Nephron progenitor cell (in vitro differentiated cells): ENCODE measurements around the gene FAM170B.

Source experiments
- DNase-seq: peaks from one replicate; pipeline ENCODE4 v3.0.0; 2021
- H3K27ac Mint-ChIP-seq: 2 replicates; pipeline ENCODE4 v1.8.0; 2021; ENCODE audit warnings: mild to moderate bottlenecking, moderate library complexity, mixed read lengths
- H3K27me3 Mint-ChIP-seq: 2 replicates; pipeline ENCODE4 v1.8.0; 2021; ENCODE audit warnings: mild to moderate bottlenecking, low read depth, mixed read lengths; ENCODE audit not compliant: poor library complexity
- H3K36me3 Mint-ChIP-seq: 2 replicates; pipeline ENCODE4 v1.8.0; 2021; ENCODE audit warnings: low read depth, mixed read lengths
- H3K4me1 Mint-ChIP-seq: 2 replicates; pipeline ENCODE4 v1.8.0; 2021; ENCODE audit warnings: mixed read lengths
- H3K4me3 Mint-ChIP-seq: 2 replicates; pipeline ENCODE4 v1.8.0; 2021; ENCODE audit warnings: mild to moderate bottlenecking, moderate library complexity, mixed read lengths
- H3K9me3 Mint-ChIP-seq: 2 replicates; pipeline ENCODE4 v1.8.0; 2021; ENCODE audit warnings: mild to moderate bottlenecking, moderate library complexity, mixed read lengths
- TF ChIP-seq, protein P1 (sequence below): fragments of 200-600 bp; sonication (generic); IDR thresholded peaks from 2 replicates; pipeline ENCODE4 v1.5.0; 2021; ENCODE audit warnings: antibody characterized with exemption

The FAM170B gene

DNA sequence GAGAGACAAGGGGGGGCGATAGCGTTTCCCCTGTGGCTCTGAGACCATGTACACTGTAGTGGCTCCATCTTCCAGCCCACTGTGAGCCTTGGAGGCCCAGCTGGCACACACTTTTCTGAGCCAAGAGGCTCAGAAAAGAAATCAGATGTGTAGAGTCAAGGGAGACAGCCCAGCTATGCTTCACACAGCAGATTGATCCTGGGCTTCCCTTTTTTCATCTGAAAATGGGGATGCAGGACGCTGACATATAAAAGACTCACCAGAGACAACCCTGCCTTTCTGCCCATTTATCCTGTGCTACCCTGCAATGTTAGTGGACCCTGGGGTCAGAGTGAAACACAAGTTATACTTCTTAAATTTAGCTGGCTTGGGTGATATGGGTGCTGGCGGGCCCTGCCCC lies 40.0 kb upstream of the FAM170B start:
- no peak for DNase-seq
- Mint-ChIP-seq H3K4me3 (no peak overlapping the region), H3K9me3 (no peaks in the 10 kb centered on the region), H3K4me1 (peaks cover 18% of the 10 kb centered on the region), H3K27me3 (peaks cover 19% of the 10 kb centered on the region), H3K36me3 (no peaks in the 10 kb centered on the region), H3K27ac (no peak overlapping the region)
- TF ChIP-seq, protein P1, sequence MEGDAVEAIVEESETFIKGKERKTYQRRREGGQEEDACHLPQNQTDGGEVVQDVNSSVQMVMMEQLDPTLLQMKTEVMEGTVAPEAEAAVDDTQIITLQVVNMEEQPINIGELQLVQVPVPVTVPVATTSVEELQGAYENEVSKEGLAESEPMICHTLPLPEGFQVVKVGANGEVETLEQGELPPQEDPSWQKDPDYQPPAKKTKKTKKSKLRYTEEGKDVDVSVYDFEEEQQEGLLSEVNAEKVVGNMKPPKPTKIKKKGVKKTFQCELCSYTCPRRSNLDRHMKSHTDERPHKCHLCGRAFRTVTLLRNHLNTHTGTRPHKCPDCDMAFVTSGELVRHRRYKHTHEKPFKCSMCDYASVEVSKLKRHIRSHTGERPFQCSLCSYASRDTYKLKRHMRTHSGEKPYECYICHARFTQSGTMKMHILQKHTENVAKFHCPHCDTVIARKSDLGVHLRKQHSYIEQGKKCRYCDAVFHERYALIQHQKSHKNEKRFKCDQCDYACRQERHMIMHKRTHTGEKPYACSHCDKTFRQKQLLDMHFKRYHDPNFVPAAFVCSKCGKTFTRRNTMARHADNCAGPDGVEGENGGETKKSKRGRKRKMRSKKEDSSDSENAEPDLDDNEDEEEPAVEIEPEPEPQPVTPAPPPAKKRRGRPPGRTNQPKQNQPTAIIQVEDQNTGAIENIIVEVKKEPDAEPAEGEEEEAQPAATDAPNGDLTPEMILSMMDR, result no peak

GRCh38 chr10:49173201-49173772 lies 39.5 kb upstream of the FAM170B start:
- Mint-ChIP-seq H3K4me3 (no peak overlapping the region), H3K27ac (no peak overlapping the region)

GRCh38 chr10:49172777-49173132 lies 38.9 kb upstream of the FAM170B start:
- TF ChIP-seq, protein P1, result no peak
- no peaks in the 10 kb centered on the region for H3K9me3 Mint-ChIP-seq
- no peak overlapping the region for H3K27ac Mint-ChIP-seq
- H3K27me3 Mint-ChIP-seq, result peaks cover 19% of the 10 kb centered on the region
- H3K36me3 Mint-ChIP-seq, result no peaks in the 10 kb centered on the region
- no peak for DNase-seq
- no peak overlapping the region for H3K4me3 Mint-ChIP-seq
- peaks cover 22% of the 10 kb centered on the region for H3K4me1 Mint-ChIP-seq

More at GRCh38 chr10:49173201-49173772, 39.5 kb upstream of the FAM170B start:
- Mint-ChIP-seq H3K4me1 (peaks cover 19% of the 10 kb centered on the region), H3K36me3 (no peaks in the 10 kb centered on the region), H3K27me3 (peaks cover 19% of the 10 kb centered on the region), H3K9me3 (no peaks in the 10 kb centered on the region)
- TF ChIP-seq, protein P1, result no peak
- no peak for DNase-seq

DNA sequence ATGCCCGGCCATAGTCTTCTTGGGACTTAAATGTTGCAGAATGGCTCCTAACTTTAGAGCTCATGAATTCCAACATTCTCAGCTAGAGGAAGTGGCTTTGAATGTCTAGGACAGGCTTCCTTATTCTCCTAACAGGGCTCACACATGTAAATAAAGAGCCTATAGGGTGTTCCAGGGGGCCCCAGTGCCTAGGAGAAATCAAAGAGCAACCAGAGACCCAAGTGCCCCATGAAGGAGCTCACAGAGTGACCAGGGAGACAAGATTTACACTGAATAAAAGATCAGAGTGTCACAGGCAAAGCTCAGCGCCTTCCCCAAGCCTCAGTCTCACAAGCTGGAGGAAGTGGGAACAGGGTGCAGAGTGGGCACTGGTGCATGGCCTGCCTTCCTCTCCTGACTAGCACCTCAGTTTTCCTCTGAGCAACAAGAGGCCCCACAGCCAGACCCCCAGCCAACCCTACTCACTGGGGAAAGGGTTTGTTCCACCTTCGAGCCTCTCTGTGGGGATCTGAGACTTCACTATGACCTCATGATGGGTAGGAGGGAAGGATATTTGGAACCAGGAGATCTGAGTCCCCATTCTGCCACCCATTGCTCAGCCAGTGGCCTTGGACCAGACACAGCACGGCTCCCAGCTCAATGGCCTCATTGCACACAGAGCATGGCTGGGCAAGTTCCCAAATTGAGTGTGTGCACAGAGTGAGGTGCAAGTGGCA lies 38.4 kb upstream of the FAM170B start:
- no peaks in the 10 kb centered on the region for H3K9me3 Mint-ChIP-seq
- peaks cover 21% of the 10 kb centered on the region for H3K4me1 Mint-ChIP-seq
- no peak for DNase-seq
- no peak overlapping the region for H3K4me3 Mint-ChIP-seq
- TF ChIP-seq, protein P1, result no peak
- H3K36me3 Mint-ChIP-seq, result no peaks in the 10 kb centered on the region
- no peak overlapping the region for H3K27ac Mint-ChIP-seq
- peaks cover 16% of the 10 kb centered on the region for H3K27me3 Mint-ChIP-seq

DNA sequence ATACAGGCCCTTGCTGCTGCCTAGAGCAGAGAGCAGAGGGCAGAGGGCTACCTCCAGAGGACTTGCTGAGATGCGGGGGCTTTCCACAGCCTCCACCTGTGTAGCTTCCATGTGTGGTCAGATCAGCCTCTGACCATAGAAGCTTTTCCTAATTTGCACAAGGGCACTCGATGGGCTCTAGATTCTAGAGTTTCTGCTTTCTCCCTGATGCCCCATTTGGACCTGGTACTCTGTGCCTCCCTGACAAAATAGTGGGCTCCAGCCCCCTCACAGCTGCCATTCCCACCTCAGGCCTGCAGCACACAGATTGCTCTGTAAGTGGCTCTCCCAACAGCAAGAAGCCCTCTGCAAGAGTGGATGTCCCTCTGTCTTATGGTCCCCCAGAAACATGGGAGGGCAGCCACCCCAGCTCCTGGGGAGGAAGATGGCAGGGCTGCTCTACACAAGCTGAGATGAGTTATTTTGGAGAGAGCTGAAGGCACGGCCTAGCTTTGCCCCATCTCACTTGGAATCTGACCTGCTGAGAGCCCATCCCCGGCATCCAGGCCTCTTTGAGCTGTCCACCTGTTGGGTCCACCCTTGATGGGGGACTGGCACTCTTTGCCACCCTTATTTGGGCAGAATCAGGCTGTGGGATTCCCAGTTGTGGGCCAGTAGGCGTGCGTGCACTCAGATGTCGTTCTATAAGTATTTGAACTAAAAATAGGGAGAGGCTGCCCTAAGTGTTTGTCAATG lies 37.7 kb upstream of the FAM170B start:
- H3K27me3 Mint-ChIP-seq, result peaks cover 16% of the 10 kb centered on the region
- H3K27ac Mint-ChIP-seq, result no peak overlapping the region
- no peaks in the 10 kb centered on the region for H3K36me3 Mint-ChIP-seq
- H3K4me1 Mint-ChIP-seq, result peaks cover 23% of the 10 kb centered on the region
- no peaks in the 10 kb centered on the region for H3K9me3 Mint-ChIP-seq
- TF ChIP-seq, protein P1, result no peak
- no peak for DNase-seq
- no peak overlapping the region for H3K4me3 Mint-ChIP-seq
